ENCODE results near the gene GATC.
"Not testable (repeated sequence)": the region's sequence is repeated elsewhere in the genome, so short reads cannot be mapped to it uniquely, and the experiment has no call there.

GATC gene

GRCh38 chr12:120468821-120469449 lies 22.7 kb downstream of the GATC start:
- no peak for FAIRE-seq
- peak; percentile 32 for DNase-seq (ENCODE audit: low spot score)

DNA sequence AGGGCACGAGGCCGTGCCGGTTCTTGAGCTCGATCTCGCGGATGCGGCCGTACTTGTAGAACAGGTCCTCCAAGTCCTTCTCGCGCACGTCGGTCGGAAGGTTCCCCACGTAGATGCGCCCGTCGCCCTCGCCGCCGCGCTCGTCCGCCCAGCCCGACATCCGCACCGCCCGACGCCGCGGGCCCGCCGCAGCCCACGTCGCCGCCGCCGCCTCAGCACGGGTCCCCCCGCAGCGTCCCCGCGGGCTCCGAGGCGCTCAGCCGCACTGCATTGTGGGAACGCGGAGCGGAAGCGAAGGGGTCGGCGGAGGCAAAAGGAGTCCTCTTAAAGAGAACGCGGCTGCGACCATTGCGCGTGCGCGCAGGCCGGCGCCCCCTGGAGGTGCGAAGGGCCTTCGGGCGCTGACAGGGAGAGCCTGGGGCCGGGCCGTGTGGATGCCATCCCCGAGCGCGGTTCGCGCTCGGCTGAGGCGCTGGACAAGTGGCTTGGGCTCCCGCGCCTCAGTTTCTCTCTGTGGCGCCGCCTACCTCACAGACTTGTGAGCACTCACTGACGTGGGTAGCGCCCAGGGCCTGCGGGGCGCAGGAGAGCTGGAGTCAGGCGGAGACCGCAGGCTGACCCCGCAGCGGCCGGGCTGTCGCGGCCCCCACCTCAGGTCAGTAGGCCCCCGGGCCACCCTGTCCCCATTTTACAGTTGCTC lies 23.4 kb downstream of the GATC start, which contains the start of gene SRSF9:
SRSF9 (minus strand) TSS at position 299 of the 700 bp plus-strand sequence; CDS start at position 160, 139 bp downstream.
- DNase-seq (ENCODE audit: low spot score) (peak; percentile 98), FAIRE-seq (no peak)

DNA sequence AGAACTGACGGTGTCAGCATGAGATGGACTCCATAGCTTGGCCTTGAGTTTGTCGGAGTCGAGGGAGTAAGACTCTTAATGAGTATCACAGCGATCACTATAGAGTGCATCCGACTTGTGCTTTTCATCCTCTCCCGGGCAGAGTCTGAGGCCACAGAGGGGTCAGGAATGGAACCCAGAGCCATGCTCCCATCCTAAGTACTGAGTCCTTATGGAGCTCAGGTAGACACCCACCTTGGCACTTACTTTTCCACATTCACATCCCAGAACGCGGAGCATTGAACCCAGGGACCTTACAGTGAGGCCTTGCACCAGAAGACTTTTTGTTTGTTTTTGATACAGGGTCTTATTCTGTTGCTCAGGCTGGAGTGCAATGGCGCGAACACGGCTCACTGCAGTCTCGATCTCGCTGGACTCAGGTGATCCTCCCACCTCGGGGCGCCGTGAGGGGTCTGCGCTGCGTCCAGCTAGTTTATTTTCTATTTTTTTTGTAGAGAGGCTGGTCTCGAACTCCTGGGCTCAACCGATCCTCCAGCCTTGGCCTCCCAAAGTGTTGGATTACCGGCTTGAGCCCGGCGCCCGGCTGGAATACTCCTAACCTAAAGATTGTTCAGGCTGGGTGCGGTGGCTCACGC lies 24.0 kb downstream of the GATC start:
- no peak for FAIRE-seq
- no peak for DNase-seq (ENCODE audit: low spot score)

DNA sequence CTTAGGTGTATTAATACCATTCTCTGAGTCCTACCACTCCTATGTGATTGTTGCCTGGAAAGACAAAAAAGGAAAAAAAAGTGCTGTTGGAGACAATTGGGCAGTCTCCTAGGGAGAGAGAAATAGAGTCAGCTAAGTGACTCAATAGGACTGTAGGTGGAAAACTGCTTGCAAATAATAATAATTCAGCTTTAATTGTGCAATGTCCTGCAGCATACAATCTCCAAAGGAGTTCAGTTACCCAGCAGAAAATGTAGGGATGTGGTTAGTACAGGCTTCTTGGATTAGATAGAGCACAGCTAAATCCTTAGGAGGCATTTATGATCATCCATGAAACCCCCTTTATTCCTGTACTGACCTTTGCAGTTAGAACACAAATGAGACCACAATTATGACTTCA lies 26.3 kb downstream of the GATC start:
- FAIRE-seq (no peak), DNase-seq (ENCODE audit: low spot score) (no peak)

DNA sequence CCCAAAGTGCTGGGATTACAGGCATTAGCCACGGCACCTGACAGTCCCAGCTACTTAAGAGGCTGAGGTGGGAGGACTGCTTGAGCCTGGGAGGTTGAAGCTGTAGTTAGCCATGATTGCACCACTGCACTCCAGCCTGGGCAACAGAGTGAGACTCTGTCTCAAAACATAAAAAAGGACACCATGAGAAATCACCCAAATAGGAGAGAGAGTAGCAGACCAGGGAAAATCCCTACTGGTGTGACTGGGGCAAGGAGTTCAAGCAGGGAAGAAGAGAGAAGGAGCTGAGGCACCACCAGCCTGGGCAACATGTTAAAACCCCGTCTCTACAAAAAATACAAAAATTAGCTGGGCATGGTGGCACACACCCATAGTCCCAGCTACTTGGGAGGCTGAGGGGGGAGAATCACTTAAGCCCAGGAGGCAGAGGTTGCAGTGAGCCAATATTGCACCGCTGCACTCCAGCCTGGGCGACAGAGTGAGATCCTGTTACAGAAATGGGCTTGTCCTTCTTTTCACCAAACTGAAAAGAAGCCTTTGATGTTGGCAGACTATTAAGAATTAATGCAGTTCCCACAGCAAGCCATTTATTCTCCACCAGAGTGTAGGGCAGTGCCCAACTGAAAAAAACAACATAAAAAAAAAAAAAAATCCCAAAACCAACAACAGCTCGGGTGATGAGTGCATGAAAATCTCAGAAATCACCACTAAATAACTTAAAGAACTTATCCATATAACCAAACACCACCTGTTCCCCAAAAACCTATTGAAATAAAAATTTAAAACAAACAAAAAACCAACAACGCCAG lies 27.8 kb downstream of the GATC start:
- FAIRE-seq (no peak), DNase-seq (ENCODE audit: low spot score) (no peak)

DNA sequence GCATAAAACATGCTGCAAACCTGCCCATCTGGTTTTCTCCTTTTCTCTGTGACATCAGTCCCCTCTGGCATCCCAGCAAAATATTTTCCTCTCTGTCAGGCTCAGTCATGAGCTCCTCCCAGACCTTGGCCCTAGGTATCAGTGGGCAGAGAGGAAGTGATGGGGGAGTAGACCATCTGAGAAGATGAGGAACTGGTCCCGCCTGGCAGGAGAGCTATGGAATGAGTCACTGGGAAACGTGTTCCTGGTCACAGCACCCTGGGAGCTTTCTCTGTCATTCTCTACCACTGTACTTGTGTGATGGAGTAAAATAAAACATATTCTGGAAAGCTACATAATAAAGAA lies 28.3 kb downstream of the GATC start:
- DNase-seq (ENCODE audit: low spot score) (peak; percentile 84), FAIRE-seq (no peak)

- FAIRE-seq (no peak), DNase-seq (ENCODE audit: low spot score) (no peak)
Measured at GRCh38 chr12:120475643-120476042, 29.4 kb downstream of the GATC start.

DNA sequence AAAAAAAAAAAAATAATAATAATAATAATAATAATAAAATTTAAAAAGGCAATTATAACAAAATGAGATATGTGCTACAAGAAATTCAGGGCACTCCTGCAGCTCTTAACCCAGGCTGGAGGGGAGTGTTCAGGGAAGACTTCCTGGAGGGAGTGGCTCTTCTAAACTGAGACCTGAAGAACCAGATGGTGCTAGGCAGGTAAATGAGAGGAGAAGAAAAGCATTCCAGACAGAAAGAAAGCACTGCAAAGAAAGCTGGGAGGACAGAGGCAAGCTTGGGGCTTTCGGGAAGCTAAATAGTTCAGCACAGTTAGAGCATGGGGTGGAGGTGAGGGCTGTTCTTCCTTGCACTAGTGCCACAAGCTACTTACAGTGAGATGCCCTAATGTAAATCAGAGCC lies 33.2 kb downstream of the GATC start:
- DNase-seq (ENCODE audit: low spot score) (no peak), FAIRE-seq (no peak)

GRCh38 chr12:120480211-120480610 lies 34.0 kb downstream of the GATC start:
- DNase-seq (ENCODE audit: low spot score) (no peak), FAIRE-seq (no peak)

DNA sequence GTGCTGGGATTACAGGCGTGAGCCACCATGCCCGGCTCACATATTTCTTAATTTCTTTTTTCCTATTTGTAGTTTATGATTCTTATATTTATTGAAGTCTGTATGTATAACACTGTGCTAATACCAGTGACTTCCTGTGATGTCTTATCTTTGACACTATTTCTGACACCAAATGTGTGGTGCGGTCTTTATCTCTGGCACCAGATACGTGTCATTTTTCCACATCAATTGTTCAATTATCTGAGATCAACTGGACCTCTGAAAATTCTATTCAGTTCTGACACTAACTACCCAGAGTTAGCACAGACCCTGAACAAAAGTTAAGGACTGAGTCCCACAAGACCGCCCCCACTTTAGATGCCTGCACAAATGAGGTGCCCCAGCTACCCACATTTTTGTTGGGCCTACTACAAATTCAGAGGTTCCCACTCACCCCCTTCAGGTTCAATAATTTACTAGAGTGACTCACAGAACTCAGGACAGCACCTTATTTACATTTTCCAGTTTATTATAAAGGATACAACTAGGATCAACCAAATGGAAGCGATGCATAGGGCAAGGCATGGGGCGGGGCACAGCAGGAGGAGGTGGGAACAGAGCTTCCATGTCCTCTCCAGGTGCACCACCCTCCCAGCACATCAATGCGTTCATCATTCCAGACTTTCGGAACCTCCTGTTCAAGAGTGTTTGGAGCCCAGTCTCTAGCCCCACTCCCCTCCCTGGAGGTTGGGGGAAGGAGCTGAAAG lies 35.0 kb downstream of the GATC start:
- DNase-seq (ENCODE audit: low spot score) (no peak), FAIRE-seq (no peak)

GRCh38 chr12:120483621-120484020 lies 37.4 kb downstream of the GATC start:
- DNase-seq (ENCODE audit: low spot score), result no peak
- FAIRE-seq, result no peak

DNA sequence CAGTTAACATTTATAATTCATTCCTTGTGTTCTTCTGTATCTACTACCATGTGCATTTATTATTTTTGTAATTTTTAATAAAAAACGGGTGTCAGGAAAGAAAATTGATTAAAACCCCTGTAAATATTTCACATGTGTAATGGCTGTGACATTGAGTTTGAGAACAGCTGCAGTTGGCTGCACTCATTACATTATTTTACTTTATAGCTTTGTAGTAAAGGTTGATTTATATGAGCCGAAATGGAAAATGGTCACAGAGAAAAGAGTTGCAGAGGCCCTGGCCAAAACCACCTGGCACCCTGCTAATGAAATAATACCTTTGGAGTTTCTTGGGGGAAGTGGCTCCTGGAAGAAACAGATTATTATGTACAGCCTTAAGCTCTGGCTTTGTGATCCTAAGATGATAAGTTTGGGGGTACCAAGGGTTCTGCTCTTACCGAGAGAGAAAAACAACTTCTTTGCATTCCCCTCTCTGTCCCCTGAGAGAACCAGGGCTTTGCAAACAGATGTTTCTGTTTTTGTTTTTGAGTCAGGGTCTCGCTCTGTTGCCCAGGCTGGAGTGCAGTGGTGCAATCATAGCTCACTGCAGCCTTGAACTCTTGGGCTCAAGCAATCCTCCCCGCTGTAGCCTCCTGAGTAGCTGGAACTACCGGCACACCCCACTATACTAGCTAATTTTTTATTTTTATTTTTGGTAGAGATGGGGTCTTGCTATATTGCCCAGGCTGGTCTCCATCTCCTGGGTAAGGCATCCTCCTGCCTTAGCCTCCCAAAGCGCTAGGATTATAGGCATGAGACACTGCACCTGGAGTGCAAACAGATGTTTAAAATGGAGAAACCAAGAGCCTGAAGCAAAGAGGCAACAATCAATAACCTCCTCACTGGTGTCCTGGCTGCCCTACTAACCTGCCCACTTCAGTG lies 40.0 kb downstream of the GATC start:
- no peak for FAIRE-seq

DNA sequence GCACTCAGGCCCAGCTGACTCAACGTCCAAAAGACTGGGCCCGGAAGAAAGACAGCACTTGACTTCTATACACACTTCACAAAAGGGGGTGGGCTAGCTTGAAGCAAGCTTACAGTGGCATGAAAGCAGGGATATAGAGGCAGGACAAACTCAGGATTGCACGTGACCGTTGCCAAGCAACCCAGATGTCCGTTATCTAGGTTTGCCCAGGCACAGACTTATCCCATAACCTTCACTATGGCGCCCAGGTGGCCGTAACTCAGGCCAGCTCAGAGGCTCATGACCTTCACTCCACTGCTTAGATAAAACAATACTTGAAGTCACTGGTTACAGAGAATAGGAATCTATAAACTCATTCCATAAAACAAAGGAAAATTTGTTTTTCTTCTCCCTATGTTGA lies 41.3 kb downstream of the GATC start:
- FAIRE-seq; DNase-seq (ENCODE audit: low spot score): not testable (repeated sequence)

More for the DNA sequence above, 40.0 kb downstream of the GATC start:
- DNase-seq (ENCODE audit: low spot score), result no peak

GRCh38 chr12:120488057-120488640 lies 41.9 kb downstream of the GATC start:
- FAIRE-seq (no peak), DNase-seq (ENCODE audit: low spot score) (no peak)

DNA sequence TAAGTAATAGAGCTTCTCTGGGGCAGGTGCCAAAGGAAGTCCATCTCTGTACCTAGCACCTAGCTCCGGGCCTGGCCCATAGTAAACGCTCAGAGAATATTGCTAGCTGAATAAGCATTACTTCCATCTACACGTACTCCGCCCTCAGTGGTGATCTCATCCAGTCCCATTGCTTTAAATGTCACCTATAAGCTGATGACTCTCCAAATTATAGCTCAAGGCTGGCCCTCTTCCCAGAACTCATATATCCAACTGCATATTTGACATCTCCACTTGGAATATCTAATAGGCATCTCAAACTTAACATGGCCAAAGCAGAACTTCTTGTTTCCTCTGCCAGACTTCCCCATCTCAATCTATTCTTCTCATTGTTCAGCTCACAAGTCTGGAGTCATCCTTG lies 42.8 kb downstream of the GATC start:
- FAIRE-seq (no peak), DNase-seq (ENCODE audit: low spot score) (no peak)

DNA sequence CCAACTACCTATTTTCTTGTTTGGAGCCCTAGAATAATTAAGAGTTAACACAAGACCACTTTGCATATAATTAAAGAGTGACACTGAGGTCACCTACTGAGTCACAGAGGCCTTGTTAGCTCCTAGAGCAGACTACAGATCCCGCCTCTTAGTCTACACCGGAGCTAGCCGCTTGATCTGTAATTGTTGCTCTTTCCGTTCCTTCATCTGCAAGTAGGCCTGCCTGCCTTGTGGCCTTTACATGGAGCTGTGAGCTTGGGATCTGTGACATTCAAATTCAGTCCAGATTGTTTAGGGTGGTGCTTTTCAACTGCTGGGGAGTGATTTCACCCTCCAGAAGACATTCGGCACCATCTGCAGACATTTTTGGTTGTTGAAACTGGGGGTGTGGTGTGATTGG lies 44.1 kb downstream of the GATC start:
- DNase-seq (ENCODE audit: low spot score) (no peak), FAIRE-seq (no peak)

DNA sequence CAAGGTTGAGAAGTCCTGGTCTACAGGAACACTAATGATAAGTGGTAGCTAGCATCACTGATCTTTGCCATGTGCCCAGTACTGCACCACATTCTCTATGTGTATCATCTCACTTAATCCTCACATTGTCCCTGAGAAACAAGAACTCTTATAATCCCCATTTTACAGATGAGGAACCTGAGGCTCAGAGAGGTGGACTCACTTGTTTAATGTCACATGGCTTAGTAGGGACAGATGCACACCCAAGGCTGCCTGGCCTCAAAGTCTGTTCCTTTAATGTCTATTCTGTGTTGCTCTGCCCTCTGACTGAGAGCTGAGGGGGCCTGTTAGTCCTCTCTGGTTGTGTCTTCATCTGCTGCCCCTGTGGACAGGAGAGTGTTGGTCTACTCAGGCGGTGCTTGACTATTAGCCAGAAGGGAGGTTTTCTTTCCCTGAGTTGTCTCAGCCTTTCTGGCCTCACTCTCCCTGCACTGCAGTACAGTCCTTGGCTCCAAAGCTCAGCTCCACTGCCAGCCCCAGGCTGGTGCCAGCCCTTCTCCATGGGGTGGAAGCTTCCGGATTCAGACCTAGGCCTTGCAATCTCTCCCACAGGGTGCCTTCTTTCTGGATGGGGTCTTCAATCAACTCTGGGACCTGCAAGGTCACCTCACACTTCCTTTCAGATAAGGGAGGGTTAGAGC lies 44.7 kb downstream of the GATC start:
- no peak for FAIRE-seq
- DNase-seq (ENCODE audit: low spot score), result no peak

DNA sequence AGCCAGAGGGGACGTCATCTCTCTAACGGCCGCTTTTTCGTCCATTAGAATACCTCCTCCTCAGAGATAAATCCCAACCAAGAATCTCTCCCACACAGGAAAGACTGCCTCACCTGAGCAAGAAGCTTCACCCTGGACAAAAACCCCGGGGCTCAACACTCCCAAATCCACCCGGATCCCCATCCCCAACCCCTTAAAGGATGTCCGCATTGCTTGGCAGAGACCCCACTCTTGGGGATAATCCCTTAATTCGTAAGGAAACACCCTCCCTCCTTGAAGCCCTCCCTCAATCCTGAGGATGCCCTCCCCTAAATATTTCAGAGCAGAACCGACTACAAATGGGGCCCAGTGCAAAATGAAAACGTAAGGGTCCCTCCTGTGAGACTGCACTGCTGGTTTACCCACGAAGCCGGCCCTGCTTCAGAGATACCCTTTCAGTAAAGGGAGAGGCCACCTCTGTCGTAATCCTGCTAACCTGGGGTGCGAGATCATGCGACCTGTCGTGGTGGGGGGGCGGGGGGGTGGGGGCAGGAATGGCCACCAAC lies 49.0 kb downstream of the GATC start:
- DNase-seq (ENCODE audit: low spot score) (no peak), FAIRE-seq (no peak)
